OCI-LY3 (cell line): Measurements from ENCODE around the gene AK1.

Source experiments
- H2AFZ ChIP-seq: fragments of 200-600, 300-600 bp; shearing (Covaris generic); 2 replicates; pipeline ENCODE4 v1.6.0; 2014; ENCODE audit warnings: antibody characterized with exemption, low read depth, low read length
- H3K27ac ChIP-seq: fragments of 200-600, 300-600 bp; sonication (generic); 2 replicates; pipeline ENCODE4 v1.5.1; 2014; ENCODE audit warnings: mild to moderate bottlenecking, low read length, moderate library complexity, mixed read lengths
- H3K27me3 ChIP-seq: fragments of 200-600, 300-600 bp; sonication (generic); 2 replicates; pipeline ENCODE4 v1.6.1; 2014; ENCODE audit warnings: low read depth, low read length, mixed read lengths
- H3K36me3 ChIP-seq: fragments of 200-600, 300-600 bp; sonication (generic); replicated peaks from 2 replicates; pipeline ENCODE3; 2014; ENCODE audit warnings: low read depth, low read length, mixed read lengths
- H3K4me1 ChIP-seq: fragments of 300-600, 200-600 bp; sonication (generic); 2 replicates; pipeline ENCODE4 v1.6.1; 2014; ENCODE audit warnings: low read length, mixed read lengths
- H3K4me2 ChIP-seq: fragments of 200-600, 300-600 bp; sonication (generic); 2 replicates; pipeline ENCODE4 v1.6.1; 2014; ENCODE audit warnings: low read length, mixed read lengths
- H3K4me3 ChIP-seq: fragments of 300-600, 200-600 bp; sonication (generic); 2 replicates; pipeline ENCODE4 v1.5.1; 2014; ENCODE audit warnings: antibody characterized with exemption, mild to moderate bottlenecking, low read length, moderate library complexity
- H3K79me2 ChIP-seq: fragments of 300-600, 200-600 bp; shearing (Covaris generic); 2 replicates; pipeline ENCODE4 v1.6.1; 2014; ENCODE audit warnings: mild to moderate bottlenecking, low read length, mixed read lengths
- H3K9ac ChIP-seq: fragments of 300-600, 200-600 bp; shearing (Covaris generic); 2 replicates; pipeline ENCODE4 v1.6.0; 2014; ENCODE audit warnings: mild to moderate bottlenecking, low read length, moderate library complexity
- H3K9me3 ChIP-seq: fragments of 200-600, 300-600 bp; shearing (Covaris generic); 2 replicates; pipeline ENCODE4 v1.6.1; 2014; ENCODE audit warnings: low read length, mixed read lengths; ENCODE audit not compliant: insufficient read depth
- H4K20me1 ChIP-seq: fragments of 200-600, 300-600 bp; sonication (generic); 2 replicates; pipeline ENCODE4 v1.6.1; 2016; ENCODE audit warnings: low read length, mixed read lengths; ENCODE audit not compliant: insufficient read depth
- CTCF ChIP-seq: fragments of 200-600, 300-600 bp; sonication (generic); IDR thresholded peaks from 2 replicates; pipeline ENCODE4 v1.5.1; 2014; ENCODE audit warnings: antibody characterized with exemption, low read length, low read depth
- EZH2phosphoT487 ChIP-seq: fragments of 200-600 bp; shearing (Covaris generic); IDR thresholded peaks from 2 replicates; pipeline ENCODE4 v1.6.1; 2018; ENCODE audit warnings: antibody characterized with exemption, mixed run types, low read depth

The AK1 gene

GRCh38 chr9:127856729-127857116 is 20.8 kb downstream of the AK1 start:
- Histone ChIP-seq H3K9me3 (no peaks in the 10 kb centered on the region), H3K4me3 (no peak overlapping the region), H3K36me3 (no peaks in the 10 kb centered on the region), H3K27ac (no peak overlapping the region), H3K4me2 (no peak overlapping the region), H2AFZ (no peak overlapping the region), H3K4me1 (no peaks in the 10 kb centered on the region), H3K79me2 (no peaks in the 10 kb centered on the region), H3K9ac (no peak overlapping the region), H4K20me1 (no peaks in the 10 kb centered on the region), H3K27me3 (no peaks in the 10 kb centered on the region)
- TF ChIP-seq CTCF (no peak), EZH2phosphoT487 (no peak)

GRCh38 chr9:127856094-127856728 is 21.3 kb downstream of the AK1 start:
- no peak overlapping the region for H3K4me3 ChIP-seq

GRCh38 chr9:127855522-127855921 is 22.0 kb downstream of the AK1 start:
- H3K4me2 ChIP-seq: no peak overlapping the region
- no peaks in the 10 kb centered on the region for H3K9me3 ChIP-seq
- H4K20me1 ChIP-seq: no peaks in the 10 kb centered on the region
- no peaks in the 10 kb centered on the region for H3K4me1 ChIP-seq
- H3K79me2 ChIP-seq: no peaks in the 10 kb centered on the region
- H3K27ac ChIP-seq: no peak overlapping the region
- no peaks in the 10 kb centered on the region for H3K27me3 ChIP-seq
- no peak overlapping the region for H2AFZ ChIP-seq
- no peak overlapping the region for H3K4me3 ChIP-seq
- H3K9ac ChIP-seq: no peak overlapping the region
- TF ChIP-seq EZH2phosphoT487 (no peak), CTCF (no peak)
- no peaks in the 10 kb centered on the region for H3K36me3 ChIP-seq

More at GRCh38 chr9:127856094-127856728, 21.3 kb downstream of the AK1 start:
- no peaks in the 10 kb centered on the region for H3K36me3 ChIP-seq
- no peaks in the 10 kb centered on the region for H3K79me2 ChIP-seq
- no peak overlapping the region for H3K27ac ChIP-seq
- H3K27me3 ChIP-seq: no peaks in the 10 kb centered on the region
- TF ChIP-seq EZH2phosphoT487 (no peak), CTCF (no peak)
- H3K9ac ChIP-seq: no peak overlapping the region
- H3K9me3 ChIP-seq: no peaks in the 10 kb centered on the region
- no peaks in the 10 kb centered on the region for H3K4me1 ChIP-seq
- H4K20me1 ChIP-seq: no peaks in the 10 kb centered on the region
- no peak overlapping the region for H3K4me2 ChIP-seq
- H2AFZ ChIP-seq: no peak overlapping the region

GRCh38 chr9:127854960-127855359 is 22.5 kb downstream of the AK1 start:
- no peaks in the 10 kb centered on the region for H3K4me1 ChIP-seq
- H3K4me3 ChIP-seq: no peak overlapping the region
- H3K36me3 ChIP-seq: no peaks in the 10 kb centered on the region
- no peaks in the 10 kb centered on the region for H4K20me1 ChIP-seq
- no peaks in the 10 kb centered on the region for H3K9me3 ChIP-seq
- H3K27ac ChIP-seq: no peak overlapping the region
- H3K27me3 ChIP-seq: no peaks in the 10 kb centered on the region
- no peak overlapping the region for H3K4me2 ChIP-seq
- H3K79me2 ChIP-seq: no peaks in the 10 kb centered on the region
- no peak overlapping the region for H3K9ac ChIP-seq
- no peak for TF ChIP-seq CTCF
- TF ChIP-seq EZH2phosphoT487: no peak
- H2AFZ ChIP-seq: no peak overlapping the region
